GM23338 (cell line): ENCODE results near the gene PIEZO2. TPM values are rescaled to one million over a fixed set of nuclear protein-coding genes. Genes with fewer than 3 reads are reported as not detected.
"Not testable (repeated sequence)": the region's sequence is repeated elsewhere in the genome, so short reads cannot be mapped to it uniquely, and the experiment has no call there.

Experiments used
- ATAC-seq: fragments of 200-7000 bp; cut with Tn5 transposase; 3 replicates; pipeline ENCODE4 v1.9.1; 2020
- DNase-seq: peaks from one replicate; pipeline ENCODE4 v3.0.0-alpha.2; 2015; ENCODE audit warnings: low spot score
- H2AFZ ChIP-seq: fragments of 200-600 bp; sonication (generic); 2 replicates; pipeline ENCODE4 v1.8.0; 2016; ENCODE audit warnings: antibody characterized with exemption, mild to moderate bottlenecking, moderate library complexity
- H3F3A ChIP-seq: fragments of 200-600 bp; sonication (generic); replicated peaks from 2 replicates; pipeline ENCODE4 v1.8.0; 2017; ENCODE audit warnings: antibody characterized with exemption, mixed run types, low read depth
- H3K27ac ChIP-seq: fragments of 200-600 bp; sonication (generic); 2 replicates; pipeline ENCODE4 v1.6.1; 2016; ENCODE audit warnings: low read depth
- H3K27me3 ChIP-seq: fragments of 200-600 bp; sonication (generic); 2 replicates; pipeline ENCODE4 v1.8.0; 2016; ENCODE audit warnings: mild to moderate bottlenecking, mixed run types, moderate library complexity; ENCODE audit not compliant: insufficient read depth
- H3K36me3 ChIP-seq: fragments of 200-600 bp; sonication (generic); 2 replicates; pipeline ENCODE4 v1.8.0; 2016; ENCODE audit warnings: mild to moderate bottlenecking; ENCODE audit not compliant: insufficient read depth
- H3K4me1 ChIP-seq: fragments of 200-600 bp; sonication (generic); 2 replicates; pipeline ENCODE4 v1.8.0; 2016; ENCODE audit warnings: mild to moderate bottlenecking, moderate library complexity; ENCODE audit not compliant: insufficient read depth
- H3K4me2 ChIP-seq: fragments of 200-600 bp; sonication (generic); 2 replicates; pipeline ENCODE4 v1.7.1; 2017; ENCODE audit warnings: mixed run types
- H3K4me3 ChIP-seq: fragments of 200-600 bp; sonication (generic); 2 replicates; pipeline ENCODE4 v1.6.1; 2016; ENCODE audit warnings: mixed run types
- H3K79me2 ChIP-seq: fragments of 200-600 bp; sonication (generic); replicated peaks from 2 replicates; pipeline ENCODE4 v1.8.0; 2017; ENCODE audit warnings: mild to moderate bottlenecking; ENCODE audit not compliant: insufficient read depth
- H3K9me2 ChIP-seq: fragments of 200-600 bp; sonication (generic); 2 replicates; pipeline ENCODE4 v1.8.0; 2017; ENCODE audit not compliant: insufficient read depth
- H4K20me1 ChIP-seq: fragments of 200-600 bp; sonication (generic); replicated peaks from 2 replicates; pipeline ENCODE4 v1.8.0; 2017; ENCODE audit warnings: mild to moderate bottlenecking; ENCODE audit not compliant: insufficient read depth
- H3K27ac Mint-ChIP-seq: 2 replicates; pipeline ENCODE4 v1.8.0; 2020; ENCODE audit warnings: inconsistent platforms, mild to moderate bottlenecking, moderate library complexity, mixed read lengths
- H3K27me3 Mint-ChIP-seq: 3 replicates; pipeline ENCODE4 v1.8.0; 2022; ENCODE audit warnings: low read depth, mild to moderate bottlenecking, moderate library complexity, mixed read lengths, inconsistent platforms; ENCODE audit not compliant: insufficient read depth, poor library complexity
- H3K36me3 Mint-ChIP-seq: 3 replicates; pipeline ENCODE4 v1.8.0; 2021; ENCODE audit warnings: low read depth, mild to moderate bottlenecking, inconsistent platforms, moderate library complexity, mixed read lengths
- H3K4me1 Mint-ChIP-seq: 3 replicates; pipeline ENCODE4 v1.8.0; 2020; ENCODE audit warnings: mild to moderate bottlenecking, inconsistent platforms, mixed read lengths
- H3K4me3 Mint-ChIP-seq: 3 replicates; pipeline ENCODE4 v1.8.0; 2021; ENCODE audit warnings: moderate library complexity, mild to moderate bottlenecking, inconsistent platforms, mixed read lengths
- H3K9me3 Mint-ChIP-seq: 3 replicates; pipeline ENCODE4 v1.8.0; 2020; ENCODE audit warnings: moderate library complexity, mild to moderate bottlenecking, inconsistent platforms, mixed read lengths
- REST ChIP-seq: IDR thresholded peaks from one replicate; pipeline ENCODE4 v1.6.1; 2018; ENCODE audit warnings: antibody characterized with exemption; ENCODE audit not compliant: unreplicated experiment
- ZNF462 ChIP-seq: fragments of 250-450 bp; sonication (Bioruptor Pico); IDR thresholded peaks from 2 replicates; pipeline ENCODE4 v1.5.0; 2020; ENCODE audit warnings: mild to moderate bottlenecking, moderate library complexity
- polyA plus RNA-seq: library from polyadenylated mRNA; unstranded; fragments of >200 nt; fragmentation: Nextera tagmentation; extraction: Ambion mirVana; gene quantifications from 2 replicates; pipeline ENCODE4 v1.2.1, GENCODE V29; 2016
- total RNA-seq: library from RNA; depleted of rRNA; stranded (reverse); fragments of >200 nt; shearing (Covaris generic); gene quantifications from 2 replicates; pipeline ENCODE4 v1.2.3, GENCODE V29; 2014
- TF ChIP-seq, protein P1 (sequence below): IDR thresholded peaks from 2 replicates; pipeline ENCODE4 v1.6.1; 2016; ENCODE audit warnings: antibody characterized with exemption

PIEZO2 gene
- total and polyA plus RNA-seq, 2 experiments from 2014 or later, result 4.8 to 8.2 TPM

DNA sequence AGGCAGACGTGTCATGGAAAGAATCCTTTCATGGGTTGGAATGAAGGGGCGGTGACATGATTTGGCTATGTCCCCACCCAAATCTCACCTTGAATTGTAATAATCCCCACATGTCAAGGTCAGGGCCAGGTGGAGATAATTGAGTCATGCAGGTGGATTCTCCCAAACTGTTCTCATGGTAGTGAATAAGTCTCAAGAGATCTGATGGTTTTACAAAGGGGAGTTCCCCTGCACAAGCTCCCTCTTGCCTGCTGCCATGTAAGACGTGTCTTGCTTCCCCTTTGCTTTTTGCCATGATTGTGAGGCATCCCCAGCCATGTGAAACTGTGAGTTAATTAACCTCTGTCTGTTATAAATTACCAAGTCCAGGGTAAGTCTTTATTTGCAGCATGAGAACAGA, 215.7 kb downstream of the PIEZO2 start:
- not testable (repeated sequence) for H4K20me1 ChIP-seq, H3K9me2 ChIP-seq, H3K9me3 Mint-ChIP-seq, H3K4me2 ChIP-seq, H3F3A ChIP-seq, H3K36me3 Mint-ChIP-seq, H3K4me3 Mint-ChIP-seq, H3K36me3 ChIP-seq, H3K27me3 Mint-ChIP-seq, H3K27ac ChIP-seq, H3K27me3 ChIP-seq, DNase-seq, H2AFZ ChIP-seq, H3K4me3 ChIP-seq, ATAC-seq, H3K79me2 ChIP-seq
- Mint-ChIP-seq H3K27ac (peak overlapping the region; percentile 67; the same call in 1 of the 2 replicates), H3K4me1 (peaks cover 48% of the 10 kb centered on the region)
- H3K4me1 ChIP-seq, result peaks cover 34% of the 10 kb centered on the region

GRCh38 chr18:10930076-10930475, 219.3 kb downstream of the PIEZO2 start:
- peak overlapping the region; percentile 56 for H3K4me2 ChIP-seq
- peaks cover 54% of the 10 kb centered on the region for H3K4me1 ChIP-seq
- no peaks in the 10 kb centered on the region for H3K36me3 ChIP-seq
- ATAC-seq, result peak; percentile 84
- peak overlapping the region; percentile 51 for H3K27ac Mint-ChIP-seq
- H3K79me2 ChIP-seq, result no peaks in the 10 kb centered on the region
- peaks cover 60% of the 10 kb centered on the region for H3K4me1 Mint-ChIP-seq
- no peaks in the 10 kb centered on the region for H3F3A ChIP-seq
- H3K36me3 Mint-ChIP-seq, result peaks cover 2% of the 10 kb centered on the region; the same call in 1 of the 3 replicates
- TF ChIP-seq REST (no peak), ZNF462 (CRISPR knock-in tag) (peak; percentile 90)
- TF ChIP-seq, protein P1, sequence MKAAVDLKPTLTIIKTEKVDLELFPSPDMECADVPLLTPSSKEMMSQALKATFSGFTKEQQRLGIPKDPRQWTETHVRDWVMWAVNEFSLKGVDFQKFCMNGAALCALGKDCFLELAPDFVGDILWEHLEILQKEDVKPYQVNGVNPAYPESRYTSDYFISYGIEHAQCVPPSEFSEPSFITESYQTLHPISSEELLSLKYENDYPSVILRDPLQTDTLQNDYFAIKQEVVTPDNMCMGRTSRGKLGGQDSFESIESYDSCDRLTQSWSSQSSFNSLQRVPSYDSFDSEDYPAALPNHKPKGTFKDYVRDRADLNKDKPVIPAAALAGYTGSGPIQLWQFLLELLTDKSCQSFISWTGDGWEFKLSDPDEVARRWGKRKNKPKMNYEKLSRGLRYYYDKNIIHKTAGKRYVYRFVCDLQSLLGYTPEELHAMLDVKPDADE, result no peak
- H3K27me3 ChIP-seq, result no peaks in the 10 kb centered on the region
- no peak overlapping the region for H3K4me3 ChIP-seq
- no peaks in the 10 kb centered on the region for H3K9me3 Mint-ChIP-seq
- DNase-seq, result peak; percentile 16
- peak overlapping the region; percentile 18; the same call in 1 of the 3 replicates for H3K4me3 Mint-ChIP-seq
- no peaks in the 10 kb centered on the region for H4K20me1 ChIP-seq
- H3K27ac ChIP-seq, result peak overlapping the region; percentile 64; the same call in 1 of the 2 replicates
- peaks cover 8% of the 10 kb centered on the region for H3K27me3 Mint-ChIP-seq
- no peak overlapping the region for H2AFZ ChIP-seq
- H3K9me2 ChIP-seq, result no peaks in the 10 kb centered on the region
